ENCODE measurements around the gene TEAD3.

Gene TEAD3

DNA sequence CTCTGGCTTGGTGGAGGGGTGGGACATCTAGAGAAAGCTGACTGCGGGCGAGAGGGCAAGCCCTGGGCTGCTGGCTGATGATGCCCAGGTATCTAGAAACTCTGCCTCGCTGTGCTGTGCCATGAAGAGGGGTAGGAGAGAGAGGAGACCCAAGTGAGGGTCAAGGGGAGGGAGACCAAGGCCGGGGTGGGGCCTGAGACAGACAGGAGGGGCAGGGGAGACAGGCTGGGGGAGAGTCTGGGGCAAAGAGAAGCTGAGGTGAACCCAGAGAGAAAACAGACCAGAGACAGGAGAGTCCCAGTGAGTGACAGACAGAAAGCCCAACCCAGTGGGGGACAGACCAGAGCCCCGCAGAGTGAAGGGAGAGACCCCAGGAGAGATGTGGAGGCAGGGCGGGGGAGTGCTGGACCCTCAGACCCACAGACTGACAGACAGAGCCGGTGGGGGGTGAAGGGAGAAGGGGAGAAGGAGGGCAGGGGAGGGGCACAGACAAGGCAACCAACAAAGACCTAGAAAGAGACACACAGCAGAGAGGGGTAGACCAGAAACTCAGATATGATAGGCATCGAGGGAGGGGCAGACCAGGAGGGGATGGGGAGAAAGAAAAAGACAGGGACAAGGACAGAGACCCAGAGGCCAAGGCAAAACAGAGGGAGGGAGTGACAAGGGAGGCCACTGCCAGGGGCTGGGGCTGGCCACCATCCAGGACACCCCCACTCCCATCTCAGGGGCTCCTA lies 5.9 kb downstream of the TEAD3 start:
- DNase-seq: no peak

DNA sequence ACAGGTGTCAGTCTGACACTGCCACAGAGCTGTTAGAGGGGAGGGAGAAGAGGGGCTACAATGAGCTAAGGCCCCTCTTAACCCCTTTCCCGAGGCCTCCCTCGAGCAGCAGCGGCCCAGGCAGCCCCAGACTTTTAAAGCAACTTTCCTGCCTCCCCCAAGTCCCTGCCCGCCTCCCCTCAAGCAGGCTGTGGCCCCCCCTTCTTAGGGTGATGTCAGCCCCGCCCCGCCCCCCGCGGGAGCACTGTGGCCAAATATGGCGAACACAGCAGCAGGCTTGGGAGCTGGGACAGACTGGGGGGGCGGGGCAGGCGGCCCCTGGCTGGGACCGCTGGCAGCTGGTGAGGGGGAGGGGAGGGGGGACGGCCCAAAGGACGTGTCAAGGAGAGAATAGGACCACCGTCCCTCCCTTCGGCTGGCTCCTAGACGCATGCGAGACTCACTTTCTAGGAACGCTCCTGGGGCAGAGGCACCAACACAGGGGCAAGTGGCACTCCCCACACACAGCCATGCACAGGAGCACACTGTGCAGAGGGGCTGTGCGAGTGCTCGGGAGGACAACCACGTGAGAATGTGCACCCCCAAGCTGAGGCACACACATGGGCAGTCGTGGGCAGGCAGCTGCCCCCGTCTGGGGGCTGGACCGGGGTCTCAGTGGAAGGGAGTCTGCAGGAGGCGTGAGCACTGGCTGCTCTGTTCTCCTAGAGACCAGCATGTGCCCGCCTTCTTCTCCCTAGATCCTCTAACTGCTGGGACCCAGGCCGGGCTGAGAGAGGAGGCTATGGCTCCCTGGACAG lies 6.7 kb downstream of the TEAD3 start:
- no peak for DNase-seq

DNA sequence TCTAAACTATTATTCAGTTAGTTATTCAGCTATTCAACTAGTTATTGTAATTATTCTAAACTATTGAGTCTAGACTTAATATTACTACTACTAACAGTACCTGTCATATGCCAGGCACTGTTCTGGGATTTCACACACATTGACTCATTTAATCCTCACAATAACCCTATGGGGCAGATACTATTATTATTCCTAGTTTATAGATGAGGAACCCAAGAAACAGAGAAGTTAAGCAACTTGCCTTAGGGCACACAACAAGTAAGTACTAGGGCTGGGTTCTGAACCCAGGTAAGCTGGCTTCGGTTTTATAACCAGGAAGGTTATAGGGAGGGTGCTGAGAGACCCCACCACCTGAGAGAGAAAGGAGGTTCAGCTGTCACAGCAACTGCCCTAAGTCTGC lies 7.8 kb downstream of the TEAD3 start:
- no peak for DNase-seq

DNA sequence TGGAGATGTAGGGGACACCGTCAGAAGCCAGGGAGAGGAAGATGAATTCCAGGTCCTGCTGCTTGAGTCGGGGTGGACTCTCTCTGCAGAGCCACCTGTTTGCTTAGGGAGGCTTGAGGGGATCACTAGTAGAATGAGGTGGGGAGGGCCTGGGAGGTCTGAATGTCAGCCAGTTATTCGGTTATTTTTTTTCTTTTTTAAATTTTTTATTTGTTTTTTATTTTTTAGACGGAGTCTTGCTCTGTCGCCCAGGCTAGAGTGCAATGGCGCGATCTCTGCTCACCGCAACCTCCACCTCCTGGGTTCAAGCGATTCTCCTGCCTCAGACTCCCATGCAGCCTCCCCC lies 8.4 kb downstream of the TEAD3 start:
- DNase-seq: no peak

DNA sequence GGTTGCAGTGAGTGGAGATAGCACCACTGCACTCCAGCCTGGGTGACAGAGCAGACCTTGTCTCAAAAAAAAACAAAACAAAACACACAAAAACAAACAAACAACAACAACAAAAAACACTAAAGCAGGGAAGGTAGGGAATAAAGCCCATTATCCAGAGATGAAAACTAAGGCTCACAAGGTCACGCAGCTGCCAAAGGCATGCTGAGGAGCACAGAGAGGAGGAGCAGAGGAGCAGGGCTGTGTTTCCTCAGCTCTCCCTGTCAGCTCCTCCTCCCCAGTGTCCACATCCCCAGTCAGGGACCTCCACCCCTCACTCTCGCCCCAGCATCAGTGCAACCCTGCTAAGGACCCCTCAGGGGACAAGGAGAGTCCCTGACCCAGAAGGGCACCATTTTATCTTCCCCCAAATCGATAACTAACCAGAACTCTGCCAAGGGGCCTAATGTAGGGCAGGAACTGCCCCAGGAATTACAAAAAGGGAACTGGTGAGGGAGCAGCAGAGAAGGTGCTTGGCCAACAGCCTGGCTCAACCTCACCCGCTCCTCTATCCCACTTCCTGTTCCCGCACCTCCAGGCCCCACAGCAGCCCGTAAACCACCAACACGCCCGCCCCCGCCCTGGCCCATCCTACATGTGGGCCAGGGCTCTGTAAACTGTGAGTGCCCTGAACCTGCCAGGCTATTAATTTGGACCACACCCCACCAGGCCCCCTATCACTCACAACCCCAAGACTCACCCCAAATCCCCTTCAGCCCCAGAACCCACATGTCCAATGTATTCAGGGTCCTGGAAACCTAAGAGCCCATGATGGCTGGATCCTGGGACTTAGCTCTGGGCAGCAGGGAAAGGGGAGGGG lies 9.0 kb downstream of the TEAD3 start:
- DNase-seq: no peak

DNA sequence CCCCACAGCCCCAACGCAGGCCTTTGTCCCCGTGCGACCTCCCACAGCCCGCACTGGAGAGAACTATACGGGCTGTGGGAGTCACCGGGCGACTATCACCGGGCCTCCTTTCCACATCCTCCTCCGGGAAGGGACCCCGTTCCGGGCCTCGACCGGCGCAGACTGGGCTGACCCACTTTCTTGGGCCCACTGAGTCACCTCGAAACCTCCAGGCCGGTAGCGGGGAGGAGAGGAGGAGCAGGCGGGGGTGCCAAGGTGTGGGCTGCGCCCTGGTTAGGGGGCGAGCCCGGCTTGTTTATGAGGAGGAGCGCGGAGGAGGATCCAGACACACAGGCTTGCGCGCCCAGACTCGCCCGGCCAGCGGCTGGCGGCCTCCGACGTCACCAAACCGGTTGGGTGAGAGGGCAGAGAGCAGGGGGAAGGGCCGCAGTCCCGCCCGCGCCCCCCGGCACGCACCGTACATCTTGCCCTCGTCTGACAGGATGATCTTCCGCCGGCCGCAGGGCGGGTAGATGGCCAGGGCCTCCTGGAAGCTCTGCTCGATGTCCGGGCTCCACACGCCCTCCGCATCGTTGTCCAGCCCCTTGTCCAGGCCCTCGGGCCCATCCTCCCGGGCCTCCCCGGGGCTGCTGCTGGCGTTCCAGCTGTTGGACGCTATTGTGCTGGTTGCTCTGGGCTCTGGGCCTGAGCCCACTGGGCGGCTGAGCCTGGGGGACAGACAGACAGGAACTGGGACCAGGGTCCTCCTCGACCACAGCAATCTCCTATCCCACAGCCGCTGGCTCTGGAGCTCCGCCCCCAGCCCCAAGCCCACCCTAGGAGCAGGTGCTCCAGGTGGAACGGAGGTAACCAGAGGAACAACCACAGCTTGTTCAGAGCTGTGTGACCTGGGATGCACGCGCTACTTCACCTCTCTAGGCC lies 10.6 kb downstream of the TEAD3 start:
- no peak for DNase-seq

DNA sequence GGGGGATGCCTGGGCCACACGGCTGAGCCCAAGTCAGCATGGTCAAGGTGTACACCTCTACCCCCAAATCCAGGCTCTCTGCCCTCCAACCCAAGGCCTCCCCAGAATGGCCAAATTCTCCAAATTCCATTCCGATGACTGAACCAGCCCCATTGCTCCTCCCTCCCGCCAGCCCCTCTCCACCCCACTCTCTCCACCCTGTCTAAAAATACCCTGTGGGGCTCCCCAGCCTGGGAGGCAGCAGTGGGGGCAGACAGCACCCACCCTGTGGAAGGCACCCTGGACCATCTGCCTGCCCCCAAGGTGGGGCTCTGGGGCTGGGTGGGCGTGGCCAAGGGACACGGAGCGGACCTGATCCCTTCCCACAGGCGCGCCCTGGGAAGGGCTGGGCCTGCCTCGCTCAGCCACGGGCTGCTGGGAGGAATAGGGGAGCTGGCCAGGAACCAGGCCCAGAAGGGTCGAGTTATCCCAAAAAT lies 11.4 kb downstream of the TEAD3 start:
- no peak for DNase-seq

DNA sequence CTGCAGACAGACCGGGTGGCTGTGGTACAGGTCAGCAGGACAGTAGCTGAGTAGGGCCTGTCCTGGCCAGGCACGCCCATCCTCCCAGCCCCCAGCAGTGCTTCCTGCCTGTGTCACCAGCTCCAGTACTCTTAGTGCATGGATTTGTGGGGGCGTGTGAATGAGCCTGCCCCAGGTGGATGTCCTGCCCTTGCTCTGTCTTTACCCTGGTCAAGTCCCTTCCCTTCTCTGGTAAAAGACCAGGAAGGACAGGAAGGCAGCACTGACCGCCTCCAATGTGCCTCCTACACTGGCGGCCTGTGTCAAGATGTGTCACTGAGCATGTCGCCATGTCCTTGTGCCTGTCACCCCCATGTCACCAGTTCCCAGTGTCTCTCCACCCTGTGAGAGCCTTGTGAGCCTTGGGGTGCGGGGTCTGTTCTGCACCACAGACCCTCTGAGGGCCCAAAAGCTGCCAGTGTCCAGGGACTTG lies 11.9 kb downstream of the TEAD3 start:
- no peak for DNase-seq

DNA sequence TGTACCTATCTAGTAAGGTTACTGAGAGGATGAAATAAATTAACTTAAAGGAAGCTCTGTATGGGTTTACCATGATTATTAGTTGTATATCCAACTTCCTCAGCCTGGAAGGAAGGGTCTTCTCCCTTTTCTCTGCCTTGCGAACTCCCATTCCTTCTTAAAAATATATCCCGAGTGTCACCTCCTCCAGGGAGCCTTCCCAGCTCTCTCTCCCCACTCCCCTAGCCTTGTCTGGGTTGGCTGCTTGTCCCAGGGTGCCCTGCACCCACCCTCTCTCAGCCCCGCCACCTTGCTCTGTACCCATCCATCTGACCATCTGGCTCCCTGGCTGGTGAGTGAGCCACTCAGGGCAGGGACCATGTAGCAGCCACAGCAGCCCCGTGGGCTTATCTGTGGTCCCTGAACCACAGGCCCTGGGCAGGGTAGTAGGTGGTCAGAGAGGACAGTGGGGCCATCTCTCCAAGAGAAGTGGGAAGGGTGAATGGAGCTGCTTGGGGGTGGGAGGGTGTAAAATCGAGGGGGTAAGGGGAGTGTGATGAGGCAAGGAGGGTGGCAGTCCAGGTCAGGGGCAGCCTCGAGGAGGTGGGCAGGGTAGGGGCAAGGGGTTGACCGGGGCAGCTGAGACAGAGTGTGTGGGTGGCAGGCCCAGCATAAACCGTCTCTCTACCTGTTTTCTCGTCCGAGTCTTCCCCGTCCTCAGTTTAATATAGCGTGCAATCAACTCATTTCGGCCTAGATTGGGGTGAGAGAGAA lies 12.8 kb downstream of the TEAD3 start:
- DNase-seq: no peak

DNA sequence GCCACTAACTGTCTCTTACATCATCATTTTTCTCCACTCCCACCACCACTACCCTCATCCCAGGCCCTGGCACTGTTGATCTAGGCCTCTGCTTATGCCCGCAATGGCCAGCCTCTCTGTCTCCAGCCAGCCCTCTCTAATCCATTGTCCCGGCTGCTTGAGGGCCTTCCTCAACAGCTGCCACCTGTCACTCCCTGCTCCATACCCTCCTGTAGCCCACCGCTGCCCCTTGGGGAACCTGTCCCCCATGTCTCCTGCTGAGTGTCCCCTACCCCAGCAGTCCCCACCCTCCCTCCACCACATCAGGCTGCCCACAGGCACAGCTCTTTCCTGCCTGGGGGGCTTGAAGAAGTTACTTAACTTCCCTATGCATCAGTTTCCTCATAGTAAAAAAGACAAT lies 13.4 kb downstream of the TEAD3 start:
- DNase-seq: no peak

DNA sequence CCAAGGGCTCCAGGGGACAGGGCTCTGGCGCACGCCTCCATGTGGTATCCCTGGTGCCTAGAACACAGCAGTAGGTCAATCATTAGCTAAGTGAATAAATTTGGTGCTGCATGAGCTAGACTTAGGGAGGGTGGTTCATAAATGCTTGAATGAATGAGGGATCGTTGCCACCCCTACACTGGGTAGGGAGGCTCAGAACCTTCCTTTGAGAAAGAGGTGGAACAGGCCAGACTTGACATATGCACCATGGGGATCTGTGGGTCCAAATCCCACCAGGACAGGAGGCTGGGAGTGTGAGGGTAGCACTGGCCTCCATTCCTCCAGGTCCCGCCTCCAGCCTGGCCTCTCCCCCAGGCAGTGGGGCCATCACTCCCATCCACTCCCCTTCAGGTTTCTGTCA lies 13.8 kb downstream of the TEAD3 start:
- DNase-seq: no peak

DNA sequence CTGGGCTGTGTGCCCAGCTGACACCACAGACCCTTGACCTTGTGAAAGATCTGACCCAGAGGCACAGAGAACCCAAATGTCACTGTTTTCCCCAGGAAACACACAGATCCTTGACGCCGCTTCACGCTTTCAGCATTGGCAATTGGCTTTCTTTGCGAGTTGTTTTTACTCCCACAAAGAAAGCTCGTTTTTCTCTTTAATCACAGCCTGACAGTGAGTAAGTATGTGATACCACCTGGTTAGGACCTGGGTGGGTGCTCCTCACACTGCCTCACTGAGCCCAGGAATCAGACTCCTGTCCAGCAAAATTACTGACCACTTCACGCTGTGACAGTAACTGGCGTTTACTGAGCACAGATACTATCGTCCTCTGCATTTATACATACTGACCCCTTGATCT lies 15.7 kb downstream of the TEAD3 start:
- DNase-seq: no peak

DNA sequence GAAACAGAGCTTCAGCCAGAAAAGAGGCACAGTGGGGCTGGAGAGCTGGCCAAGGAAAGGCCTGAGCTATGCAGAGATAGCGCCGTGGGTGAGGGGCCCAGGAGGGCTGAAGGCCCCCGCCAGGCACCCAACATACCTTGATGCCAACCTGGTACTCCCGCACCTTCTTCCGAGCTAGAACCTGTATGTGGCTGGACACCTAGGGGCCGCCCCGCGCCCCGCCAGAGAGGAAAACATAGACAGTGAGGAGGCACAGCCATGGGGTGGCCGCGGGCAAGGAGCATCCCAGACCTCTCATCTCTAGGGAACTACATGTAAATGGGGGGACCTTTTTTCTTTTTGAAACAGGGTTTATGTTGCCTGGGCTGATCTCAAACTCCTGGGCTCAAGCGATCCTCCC lies 16.7 kb downstream of the TEAD3 start:
- no peak for DNase-seq

DNA sequence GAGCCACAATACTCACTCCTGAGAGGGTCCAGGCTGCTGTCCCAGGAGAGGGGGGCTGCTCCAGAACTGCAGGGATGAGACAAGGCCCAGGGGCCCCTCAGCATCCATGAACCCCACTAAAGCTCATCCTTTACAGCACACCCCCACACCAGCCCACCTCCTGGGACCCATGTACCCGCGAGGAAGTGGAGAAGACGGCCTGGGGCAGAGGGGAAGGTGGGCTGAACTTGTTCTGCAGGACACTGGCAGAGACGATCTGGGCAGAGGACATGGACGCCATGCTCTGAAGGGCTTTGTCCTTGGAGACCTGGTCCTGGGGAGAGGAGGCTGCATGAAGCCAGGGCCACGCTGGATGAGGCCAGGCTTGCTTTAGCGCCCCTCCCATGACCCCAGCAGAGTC lies 18.6 kb downstream of the TEAD3 start:
- no peak for DNase-seq

DNA sequence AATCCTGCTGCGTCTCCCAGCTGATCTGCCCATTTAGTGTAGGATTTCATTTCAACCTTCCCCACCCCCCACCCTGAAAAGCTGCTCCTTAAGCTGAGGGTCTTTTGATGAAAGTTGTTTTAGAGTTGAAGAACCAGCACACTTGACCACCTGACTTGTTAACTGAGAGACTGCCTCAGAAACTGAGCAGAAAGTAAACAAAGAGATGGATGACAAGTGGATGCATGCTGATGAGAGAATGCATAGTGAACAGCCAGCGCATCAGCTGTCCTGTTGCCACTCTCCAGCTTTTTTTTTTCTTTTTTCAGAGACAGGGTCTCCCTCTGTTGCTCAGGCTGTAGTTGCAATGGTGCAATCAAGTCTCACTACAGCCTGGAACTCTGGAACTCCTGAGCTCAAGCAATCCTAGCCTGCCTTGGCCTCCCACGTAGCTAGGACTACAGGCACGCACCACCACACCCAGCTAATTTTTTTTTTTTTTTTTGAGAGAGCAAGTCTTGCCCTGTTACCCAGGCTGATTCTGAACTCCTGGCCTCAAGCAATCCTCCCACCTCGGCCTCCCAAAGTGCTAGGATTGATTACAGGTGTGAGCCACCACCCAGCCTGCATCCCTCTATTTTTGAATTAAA lies 19.2 kb downstream of the TEAD3 start:
- DNase-seq: no peak

DNA sequence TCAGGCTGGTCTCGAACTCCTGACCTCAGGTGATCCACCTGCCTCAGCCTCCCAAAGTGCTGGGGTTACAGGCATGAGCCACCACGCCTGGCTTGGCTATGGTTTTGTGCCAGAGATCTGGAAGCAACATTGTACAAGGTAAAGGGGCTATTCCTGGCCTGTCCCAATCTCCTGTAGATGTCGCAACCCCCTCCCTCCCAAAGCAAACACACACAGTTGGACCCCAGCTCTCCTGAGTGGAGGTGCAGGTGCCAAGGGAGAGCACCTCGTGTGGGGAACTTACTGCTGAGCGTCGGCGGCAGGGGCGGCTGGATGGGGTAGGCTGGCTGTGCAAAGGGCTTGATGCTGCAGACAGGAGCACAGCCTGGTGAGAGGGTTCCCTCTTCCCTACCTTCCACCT lies 19.9 kb downstream of the TEAD3 start:
- no peak for DNase-seq

DNA sequence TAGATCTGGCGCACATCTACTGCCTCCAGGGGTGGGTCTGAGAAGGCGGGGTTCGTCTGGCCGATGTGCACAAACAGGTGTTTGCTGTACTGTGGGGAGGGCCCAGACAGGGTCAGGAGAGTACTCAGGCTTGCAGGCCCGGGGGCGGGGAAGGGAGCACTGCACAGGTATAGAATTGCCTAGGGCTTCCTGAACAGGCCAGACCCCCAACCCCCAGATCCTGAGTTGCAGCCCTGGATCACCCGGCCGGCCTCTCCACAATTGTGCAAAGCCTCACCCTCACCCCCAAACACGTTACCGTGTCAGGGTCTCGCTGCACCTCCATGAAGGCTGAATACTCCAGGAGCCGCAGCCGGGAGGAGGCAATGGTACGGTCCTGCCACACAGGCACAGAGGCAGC lies 20.9 kb downstream of the TEAD3 start:
- DNase-seq: no peak

DNA sequence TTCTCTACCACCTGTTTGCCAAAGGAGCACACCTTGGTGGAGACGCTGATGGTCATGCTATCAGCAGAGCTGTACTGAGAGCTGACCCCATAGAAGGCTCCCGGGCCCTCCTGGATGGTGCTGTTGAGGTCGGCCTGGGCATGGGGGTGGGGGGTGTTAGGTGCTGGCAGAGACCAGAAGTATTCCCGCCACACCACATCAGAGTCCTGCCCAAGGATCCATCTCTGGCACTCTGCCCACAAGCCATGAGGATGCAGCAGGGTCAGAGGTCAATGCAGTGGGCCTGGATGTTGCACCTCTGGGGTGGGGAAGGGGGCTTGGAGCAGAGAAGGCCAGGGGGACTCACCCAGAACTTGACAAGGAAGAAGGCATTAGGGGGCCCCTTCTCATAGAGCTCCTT lies 21.3 kb downstream of the TEAD3 start:
- DNase-seq: no peak

DNA sequence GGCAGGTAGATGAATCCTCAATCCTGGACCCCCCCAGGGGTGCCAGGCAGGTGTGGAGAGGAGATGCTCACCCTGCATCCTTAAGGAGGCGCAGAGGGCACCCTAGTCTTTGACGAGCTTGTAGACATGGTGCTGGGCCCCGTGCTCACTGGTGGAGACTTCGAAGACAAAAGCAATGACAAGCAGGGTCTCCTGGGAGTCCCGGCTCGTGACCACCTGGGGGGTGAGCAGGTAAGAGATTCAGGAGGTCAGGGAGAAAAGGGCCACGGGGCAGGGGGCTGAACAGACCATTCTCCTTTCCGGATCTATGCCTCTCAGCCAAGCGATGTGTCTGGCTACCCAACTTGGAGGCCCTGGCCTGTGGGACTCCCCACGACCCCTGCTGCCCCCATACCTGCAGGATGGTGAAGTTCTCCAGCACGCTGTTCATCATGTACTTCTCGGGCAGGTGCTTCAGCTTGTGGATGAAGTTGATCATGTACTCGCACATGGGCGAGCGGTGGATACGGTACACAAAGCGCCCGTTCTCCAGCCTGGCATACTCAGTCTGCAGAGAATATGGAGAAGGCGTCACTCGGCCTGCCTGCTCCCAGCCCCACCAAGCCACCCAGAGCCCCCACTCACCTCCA lies 21.8 kb downstream of the TEAD3 start:
- DNase-seq: peak; percentile 22

DNA sequence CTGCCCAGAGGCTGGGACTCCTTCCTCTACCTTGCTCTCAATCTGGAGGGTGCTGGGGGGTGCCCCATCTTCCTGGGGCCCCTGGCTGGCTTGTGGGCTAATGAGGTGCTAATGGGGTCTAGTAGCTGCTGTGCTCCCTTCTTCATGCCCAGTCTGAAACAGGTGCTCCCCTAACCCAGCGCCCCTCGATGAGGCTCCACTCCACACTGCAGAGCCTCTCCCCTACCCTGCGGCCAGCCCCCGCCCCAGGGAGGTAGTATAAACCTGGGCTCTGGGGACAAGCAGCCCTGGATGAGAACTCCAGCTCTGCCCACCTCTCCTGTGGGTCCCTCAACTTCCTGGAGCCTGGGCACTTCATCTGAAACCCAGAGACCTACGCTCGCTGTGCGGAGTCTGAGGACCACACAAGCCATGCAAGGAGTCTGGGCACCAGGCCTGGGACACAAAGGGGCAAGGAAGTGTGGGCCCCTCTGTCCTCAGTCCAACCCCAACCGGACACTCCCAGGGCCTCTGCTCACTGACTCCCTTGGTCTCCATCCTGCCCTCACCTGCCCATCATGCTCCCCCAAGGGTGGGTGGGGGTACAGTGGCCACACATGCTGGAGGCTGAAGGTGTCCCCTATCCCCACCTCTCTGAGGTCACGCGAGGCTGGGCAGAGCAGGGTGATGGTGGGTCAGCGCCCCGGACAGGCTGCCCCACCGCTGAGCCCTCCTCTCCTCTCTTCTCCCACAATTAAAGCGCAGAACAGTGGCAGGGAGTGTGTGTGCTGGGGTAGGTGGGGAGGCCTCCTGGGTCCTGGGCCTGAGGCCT lies 22.5 kb downstream of the TEAD3 start:
- peak; percentile 49 for DNase-seq

Data from activated CD4-positive, alpha-beta T cell treated with anti-CD3 and anti-CD28 coated beads, Interleukin-2, Interleukin-6, amounts not matched to agents 100 ng/mL and 50 ng/mL, durations not matched to agents 16 hours and 8 hours (primary cell).